NCI-H510A treated with DMSO at 0.1 percent for 48 hours (cell line): ENCODE results near the gene ADCY9.
"Not testable (repeated sequence)": the region's sequence is repeated elsewhere in the genome, so short reads cannot be mapped to it uniquely, and the experiment has no call there.

Source experiments
- DNase-seq: peaks from one replicate; lab custom pipeline; 2025; lab: John Stamatoyannopoulos, UW

The ADCY9 gene

DNA sequence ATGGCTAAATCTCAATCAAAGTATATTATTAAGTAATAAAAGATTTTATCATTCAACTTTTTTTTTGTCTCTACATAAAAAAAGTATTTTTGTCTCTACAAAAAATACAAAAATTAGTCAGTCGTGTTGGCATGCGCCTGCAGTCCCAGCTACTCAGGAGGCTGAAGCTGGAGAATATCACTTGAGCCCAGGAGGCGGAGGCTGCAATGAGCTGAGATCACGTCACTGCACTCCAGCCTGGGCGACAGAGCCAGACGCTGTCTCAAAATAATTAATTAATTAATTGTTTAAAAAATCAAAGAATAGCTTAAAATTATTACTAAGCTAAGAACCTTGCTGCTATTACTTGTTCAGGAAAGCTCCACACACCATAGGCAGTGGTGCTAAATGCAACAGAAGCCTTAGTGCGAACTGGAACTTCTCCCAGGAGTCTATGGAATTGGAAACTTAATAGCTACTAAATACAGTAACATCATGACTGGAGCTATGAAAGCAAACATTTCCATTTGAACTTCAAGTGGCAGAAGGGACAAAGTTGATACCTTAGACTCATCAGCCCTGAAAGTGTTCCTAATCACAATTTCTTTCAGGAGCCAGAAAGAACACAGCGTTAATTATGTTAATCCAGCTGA lies 22.6 kb downstream of the ADCY9 start:
- DNase-seq = peak; percentile 49

DNA sequence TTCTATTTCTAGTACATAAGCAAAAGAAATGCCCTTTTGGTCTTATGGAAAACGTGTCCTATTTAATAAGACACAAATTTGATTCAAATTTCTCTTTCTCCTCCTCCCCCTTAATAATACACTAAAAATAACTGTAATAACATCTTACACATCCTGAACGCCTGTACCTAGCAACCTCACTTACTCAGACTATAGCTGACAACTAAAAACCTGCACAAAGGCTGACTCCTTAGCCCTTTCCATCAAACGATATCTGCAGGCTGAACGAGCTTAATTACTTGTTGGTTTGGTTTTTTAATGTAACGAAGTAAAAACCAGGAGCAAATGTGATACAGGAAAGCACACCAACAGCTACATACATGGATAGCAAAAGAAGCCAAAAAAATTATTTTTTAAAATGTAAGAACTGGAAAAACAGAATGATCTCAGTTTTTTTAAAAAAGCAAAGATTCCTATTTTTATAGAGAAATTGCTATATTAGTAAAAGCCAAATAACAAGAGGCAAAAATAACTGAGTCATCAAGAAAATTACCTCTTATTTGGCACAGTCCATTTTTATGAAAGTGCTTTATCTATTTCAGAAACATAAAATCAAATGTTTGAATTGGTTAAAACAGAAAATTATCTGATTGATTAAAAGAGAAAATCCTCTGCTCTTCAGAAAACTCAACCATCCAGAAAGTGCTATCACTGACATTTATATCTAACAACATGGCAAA lies 23.5 kb downstream of the ADCY9 start:
- DNase-seq = no peak

DNA sequence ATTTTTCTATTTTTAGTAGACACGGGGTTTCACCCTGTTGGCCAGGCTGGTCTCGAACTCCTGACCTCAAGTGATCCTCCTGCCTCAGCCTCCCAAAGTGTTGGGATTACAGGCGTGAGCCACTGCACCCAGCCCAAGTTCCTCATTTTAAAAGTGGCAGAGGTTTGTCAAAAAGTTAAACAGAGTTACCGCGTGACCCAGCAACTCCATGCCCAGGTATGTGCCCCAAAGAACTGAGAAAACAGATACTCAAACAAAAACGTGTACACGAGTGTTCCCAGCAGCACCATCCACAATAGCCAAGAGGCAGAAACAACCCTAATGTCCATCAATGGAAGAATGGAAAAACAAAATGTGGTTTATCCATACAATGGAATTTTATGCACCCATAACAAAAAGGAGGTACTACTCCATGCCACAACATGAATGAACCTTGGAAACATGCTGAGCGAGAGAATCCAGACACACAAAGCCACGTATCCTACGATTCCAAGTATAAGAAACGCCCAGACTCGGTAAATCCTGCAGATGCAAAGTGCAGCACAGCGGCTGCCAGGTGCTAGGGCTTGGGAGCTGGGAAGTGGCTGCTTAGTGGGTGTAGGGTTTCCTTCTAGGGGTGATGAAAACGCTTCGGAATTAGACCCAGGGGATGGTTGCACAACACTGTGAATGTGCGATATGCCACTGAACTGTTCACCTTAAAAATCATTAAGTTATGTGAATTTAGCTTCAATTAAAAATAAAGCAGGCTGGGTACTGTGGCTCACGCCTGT lies 24.8 kb downstream of the ADCY9 start:
- DNase-seq = peak; percentile 31

DNA sequence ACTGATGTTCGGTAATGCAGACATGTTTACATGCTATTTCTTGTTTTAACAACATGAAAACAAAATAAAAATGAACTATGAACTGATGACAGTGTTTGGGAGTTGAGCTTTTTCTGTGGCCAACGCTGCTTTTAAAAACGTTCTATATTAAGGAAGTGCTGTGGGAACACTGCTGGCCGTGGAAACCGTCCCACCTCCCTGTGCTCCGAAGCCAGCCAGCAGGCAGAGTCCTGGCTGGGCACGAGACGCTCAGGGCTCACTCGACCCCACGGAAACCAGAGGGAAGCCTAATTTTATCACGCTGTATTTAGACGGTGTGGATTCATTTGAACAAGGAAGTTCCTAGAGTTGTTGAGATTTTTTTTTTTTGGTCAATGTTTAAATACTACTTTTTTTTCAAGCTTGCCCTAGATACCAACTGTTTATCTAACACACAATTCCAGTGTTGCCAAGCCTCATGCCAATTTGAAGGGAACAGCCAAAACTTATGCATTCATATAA lies 25.8 kb downstream of the ADCY9 start:
- DNase-seq = no peak

DNA sequence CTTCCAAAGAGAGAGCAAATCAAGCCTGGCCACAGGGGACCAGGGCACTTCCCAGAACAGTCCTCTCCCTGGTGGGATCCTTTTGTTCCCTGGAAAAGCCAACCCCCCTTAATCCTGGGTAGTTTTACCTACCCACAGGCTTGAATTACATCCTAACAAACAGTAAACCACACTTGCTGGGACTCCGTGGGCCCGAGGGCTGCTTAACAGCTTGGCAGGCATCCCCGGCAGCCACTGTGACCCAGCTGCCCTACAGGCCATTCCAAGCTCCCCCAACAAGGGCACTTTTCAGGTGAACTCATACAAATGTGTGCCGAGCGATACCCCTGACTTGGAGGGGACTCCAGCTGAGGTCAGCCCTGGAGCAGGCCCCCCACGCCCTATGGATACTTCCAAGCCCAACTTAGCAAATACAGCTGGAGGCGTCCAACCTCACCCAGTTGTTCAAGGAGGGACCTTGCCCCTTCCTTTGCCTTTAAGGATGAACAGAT lies 26.4 kb downstream of the ADCY9 start:
- DNase-seq = no peak

DNA sequence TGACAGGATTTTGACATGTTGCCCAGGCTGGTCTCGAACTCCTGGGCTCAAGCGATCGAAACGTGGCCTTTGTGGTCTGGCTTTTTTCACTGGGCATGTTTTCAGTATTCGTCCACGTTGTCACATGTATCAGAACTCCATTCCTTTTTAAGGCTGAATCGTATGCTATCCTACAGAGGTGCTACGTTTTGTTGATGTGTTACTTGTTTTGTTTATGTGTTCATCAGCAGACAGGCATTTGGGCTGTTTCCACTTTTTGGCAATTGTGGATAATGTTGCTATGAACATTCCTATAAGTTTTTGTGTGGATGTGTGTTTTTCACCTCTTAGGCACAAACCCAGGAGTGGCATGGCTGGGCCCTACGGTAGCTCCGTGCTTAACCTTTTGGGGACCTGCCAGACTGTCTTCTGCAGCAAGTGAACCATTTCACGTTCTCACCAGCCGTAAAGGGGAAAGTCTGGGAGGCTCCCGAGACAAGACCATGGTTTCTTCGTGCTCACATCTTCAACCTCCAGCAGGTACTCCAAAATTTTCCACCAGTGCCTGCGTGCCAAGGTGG lies 26.9 kb downstream of the ADCY9 start:
- no peak for DNase-seq

DNA sequence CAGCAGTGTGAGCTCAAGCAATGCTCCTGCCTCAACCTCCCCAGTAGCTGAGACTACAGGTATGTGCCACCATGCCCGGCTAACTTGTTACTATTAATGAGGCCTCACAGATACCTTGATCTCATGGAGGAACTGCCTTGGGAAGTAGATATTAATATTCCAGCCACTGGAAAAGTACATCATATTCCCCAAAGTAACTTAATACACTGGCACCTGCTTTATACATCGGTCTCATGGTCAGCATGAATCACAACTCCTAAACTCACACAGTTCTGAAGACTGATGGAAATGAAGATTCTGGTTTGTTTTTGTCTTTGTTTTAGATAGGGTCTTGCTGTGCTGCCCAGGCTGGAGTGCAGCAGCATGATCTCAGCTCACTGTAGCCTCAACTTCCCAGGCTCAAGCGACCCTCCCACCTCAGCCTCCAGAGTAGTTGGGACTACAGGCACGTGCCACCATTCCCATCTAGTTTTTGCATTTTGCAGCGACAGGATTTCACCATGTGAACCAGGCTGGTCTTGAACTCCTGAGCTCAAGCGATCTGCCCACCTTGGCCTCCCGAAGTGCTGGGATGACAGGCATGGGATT lies 28.2 kb downstream of the ADCY9 start:
- no peak for DNase-seq

DNA sequence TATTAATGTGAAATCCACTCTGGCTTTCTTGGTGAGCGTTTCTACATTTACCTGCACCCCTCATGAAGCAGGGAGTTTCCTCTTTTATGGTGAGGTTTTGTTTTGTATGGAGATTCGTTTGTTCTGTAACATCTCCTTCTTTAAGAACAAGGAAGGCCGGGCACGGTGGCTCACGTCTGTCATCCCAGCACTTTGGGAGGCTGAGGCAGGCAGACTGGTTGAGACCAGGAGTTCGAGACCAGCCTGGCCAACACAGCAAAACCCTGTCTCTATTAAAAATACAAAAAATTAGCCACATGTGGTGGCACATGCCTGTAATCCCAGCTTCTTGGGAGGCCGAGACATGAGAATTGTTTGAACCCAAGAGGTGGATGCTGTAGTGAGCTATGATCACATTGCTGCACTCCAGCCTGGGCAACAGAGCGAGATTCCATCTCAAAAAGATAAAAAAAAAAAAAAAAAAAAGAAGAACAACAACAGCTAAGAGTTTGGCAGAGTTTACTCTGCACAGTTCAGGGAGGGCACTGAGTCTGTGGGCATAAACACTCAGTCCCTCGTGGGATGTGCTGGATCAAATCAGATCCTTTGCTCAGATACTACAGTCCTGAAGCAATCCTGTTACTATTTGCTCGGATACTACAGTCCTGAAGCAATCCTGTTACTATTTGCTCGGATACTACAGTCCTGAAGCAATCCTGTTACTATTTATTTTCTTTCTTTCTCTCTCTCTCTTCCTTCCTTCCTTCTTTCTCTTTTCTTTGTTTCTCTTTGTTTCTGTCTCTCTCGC lies 28.9 kb downstream of the ADCY9 start:
- DNase-seq = no peak

DNA sequence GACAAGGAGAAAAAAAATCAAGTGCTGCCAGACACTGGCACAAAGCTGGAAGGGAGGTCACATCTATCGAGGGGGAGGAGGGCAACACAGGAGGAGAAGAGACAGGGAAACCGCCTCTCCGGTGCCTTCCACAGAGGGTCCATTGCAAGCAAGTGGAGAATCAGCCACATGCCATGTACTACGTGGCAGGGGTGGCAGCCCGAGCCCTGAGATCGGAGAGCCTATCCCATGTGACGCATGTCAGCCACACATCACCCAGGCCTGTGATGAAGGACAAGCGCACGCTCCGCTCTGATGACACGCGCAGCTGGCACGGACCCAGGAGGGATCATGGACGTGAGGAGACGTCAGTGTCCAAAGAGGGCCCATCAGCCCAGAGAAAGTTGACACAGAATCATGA lies 30.1 kb downstream of the ADCY9 start:
- DNase-seq = no peak

DNA sequence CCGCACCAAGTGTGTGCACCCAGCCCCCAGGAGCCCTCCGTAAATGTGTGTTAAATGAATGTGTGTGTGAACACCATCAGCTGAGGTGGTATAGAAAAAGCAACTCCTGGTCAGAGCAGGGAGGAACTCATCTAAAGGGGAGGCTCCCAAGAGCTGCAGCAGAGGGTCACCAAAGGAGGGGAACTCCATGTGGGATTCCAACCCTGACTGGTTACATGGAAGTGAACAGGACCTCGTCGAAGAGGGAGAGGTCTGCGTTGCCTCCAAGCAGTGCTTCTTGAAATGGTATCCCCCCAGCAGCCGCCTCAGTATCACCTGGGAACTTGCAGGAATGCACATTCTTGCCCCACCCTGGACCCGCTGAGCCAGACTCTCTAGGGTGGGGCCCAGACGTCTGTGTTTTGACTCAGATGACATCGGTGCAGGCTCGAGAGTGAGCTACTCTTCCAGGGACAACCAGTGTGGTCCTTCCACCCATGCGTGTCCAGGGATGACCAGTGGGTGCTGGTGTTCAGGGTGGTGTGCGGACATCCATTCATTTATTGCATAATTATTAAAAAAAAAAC lies 30.8 kb downstream of the ADCY9 start:
- DNase-seq = no peak

DNA sequence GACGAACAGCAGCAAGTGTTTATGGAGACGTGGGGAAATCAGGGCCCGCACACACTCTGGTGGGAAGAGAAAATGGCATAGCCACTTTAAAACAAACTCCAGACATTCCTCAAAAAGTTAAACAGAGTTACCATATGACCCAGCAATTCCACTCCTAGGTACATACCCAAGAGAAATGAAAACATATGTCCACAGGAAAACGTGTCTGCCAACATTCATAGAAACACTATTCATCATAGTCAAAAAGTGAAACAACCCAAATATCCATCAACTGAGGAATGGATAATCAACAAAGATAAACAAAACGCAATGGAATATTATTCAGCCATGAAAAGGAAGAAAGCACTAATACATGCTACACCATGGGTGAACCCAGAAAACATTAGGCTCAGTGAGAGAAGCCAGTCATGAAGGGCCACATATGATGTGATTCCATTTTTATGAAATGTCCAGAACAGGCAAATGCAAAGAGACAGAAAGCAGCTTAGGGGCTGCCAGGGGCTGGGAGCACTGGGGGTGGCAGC lies 32.8 kb downstream of the ADCY9 start:
- DNase-seq = no peak

DNA sequence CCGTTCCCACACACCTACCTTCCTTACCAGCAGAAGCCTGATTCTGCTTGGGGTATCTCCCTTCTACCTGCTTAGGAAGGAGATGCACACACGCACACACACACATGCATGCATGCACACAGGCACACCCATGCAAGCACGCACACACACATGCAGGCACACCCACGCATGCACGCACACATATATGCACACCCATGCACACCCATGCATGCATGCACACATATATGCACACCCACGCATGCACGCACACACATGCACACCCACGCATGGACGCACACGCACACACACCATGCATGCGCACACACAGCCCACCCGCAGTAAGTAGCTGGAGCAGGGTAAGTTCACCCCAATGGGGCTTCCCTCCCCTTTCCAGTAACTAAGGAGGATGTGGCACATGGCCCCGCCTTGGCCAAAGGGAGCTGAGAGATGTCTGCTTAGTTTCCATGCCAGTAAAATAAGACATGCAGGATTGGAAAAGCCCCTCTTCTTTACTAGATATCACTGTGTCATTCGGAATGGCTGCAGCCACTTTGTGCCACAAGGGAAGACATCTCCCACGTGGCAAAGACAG lies 33.7 kb downstream of the ADCY9 start:
- DNase-seq = no peak

DNA sequence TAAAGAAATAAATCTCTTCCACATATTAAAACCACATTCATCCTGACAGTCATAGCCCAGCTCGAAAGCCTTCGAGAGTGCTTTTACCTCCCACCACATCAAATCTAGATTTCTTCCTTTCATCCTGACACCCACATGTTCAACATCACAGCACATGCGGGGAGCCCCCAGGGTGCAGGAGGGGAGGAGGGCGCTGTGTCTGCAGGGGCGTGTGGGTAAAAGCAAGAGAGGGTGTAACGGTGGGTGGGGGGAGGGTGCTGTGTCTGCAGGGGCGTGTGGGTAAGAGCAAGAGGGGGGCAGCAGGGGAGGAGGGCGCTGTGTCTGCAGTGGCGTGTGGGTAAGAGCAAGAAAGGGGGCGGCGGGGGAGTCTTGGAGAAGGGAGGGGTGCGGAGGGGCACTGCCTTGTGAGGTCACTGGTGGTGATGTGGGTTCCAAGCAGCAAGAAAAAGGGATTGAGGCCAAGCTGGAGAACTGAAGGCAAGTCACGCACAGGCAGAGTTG lies 34.7 kb downstream of the ADCY9 start:
- DNase-seq = no peak

DNA sequence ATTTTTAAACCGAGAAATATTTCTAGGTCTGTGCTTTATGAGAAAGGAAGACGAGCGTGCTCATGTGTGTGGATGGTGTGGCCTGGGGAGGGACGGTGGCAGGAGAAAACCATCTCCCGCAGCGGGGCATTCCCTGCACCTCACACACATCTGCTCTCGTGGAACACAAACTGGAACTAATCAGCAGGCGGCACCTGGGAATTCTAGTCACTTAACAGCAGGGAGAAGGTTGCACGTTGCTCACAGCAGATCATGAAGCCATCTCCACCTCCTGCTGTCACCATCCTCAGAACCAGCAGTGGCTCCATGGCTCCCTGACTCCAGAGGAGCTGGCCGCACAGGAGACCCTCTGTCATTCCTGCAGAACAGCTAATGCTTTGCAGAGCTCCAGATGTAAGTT lies 35.2 kb downstream of the ADCY9 start:
- DNase-seq = no peak

DNA sequence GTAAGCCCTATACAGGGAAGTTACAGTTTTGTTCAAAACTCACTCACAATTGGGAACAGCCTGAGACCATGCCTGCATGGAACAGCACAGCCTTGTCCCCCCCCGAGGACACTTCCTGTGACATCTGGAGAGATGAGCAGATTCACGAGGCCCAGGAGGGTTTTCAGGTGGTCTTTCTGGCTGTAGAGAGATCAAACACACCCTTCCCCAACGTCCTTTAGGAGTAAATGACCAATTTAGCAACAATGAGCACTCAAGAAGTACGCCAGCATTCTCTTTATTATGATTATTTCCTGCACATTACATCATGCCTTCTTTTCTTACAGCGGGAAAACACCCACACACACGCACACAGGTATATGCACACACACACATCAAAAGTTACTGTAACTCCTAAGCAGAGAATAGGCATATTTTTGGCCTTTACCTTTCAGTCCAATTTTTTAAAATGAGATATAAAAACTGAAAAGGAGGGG lies 39.0 kb downstream of the ADCY9 start:
- no peak for DNase-seq

DNA sequence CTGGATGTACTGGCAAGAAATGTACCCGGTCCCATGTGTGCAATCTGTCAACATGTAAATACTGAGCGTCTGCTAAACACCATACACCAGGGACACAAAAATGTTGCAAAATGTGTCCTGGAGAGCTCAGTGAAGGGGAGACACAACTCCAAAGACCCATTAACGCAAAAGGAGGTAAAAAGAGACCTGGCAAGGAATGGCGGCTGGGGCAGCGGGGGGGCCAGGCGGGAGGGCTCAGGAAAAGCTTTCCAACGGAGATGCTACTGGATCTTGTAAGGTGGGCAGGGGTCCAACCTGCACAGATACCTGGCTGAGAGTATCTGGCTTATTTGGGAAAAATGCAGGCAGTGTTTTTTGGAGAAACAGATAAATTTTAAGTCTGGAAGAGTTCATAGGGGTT lies 40.7 kb downstream of the ADCY9 start:
- no peak for DNase-seq

DNA sequence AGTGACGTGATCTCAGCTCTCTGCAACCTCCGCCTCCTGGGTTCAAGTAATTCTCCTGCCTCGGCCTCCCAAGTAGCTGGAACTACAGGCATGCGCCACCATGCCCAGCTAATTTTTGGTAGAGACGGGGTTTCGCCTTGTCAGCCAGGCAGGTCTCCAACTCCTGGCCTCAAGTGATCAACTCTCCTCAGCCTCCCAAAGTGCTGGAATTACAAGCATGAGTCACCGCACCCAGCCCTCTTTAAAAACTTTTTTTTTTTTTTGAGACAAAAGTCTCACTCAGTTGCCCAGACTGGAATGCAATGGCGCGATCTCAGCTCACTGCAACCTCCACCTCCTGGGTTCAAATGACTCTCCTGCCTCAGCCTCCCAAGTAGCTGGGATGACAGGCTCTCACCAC lies 43.1 kb downstream of the ADCY9 start:
- not testable (repeated sequence) for DNase-seq

DNA sequence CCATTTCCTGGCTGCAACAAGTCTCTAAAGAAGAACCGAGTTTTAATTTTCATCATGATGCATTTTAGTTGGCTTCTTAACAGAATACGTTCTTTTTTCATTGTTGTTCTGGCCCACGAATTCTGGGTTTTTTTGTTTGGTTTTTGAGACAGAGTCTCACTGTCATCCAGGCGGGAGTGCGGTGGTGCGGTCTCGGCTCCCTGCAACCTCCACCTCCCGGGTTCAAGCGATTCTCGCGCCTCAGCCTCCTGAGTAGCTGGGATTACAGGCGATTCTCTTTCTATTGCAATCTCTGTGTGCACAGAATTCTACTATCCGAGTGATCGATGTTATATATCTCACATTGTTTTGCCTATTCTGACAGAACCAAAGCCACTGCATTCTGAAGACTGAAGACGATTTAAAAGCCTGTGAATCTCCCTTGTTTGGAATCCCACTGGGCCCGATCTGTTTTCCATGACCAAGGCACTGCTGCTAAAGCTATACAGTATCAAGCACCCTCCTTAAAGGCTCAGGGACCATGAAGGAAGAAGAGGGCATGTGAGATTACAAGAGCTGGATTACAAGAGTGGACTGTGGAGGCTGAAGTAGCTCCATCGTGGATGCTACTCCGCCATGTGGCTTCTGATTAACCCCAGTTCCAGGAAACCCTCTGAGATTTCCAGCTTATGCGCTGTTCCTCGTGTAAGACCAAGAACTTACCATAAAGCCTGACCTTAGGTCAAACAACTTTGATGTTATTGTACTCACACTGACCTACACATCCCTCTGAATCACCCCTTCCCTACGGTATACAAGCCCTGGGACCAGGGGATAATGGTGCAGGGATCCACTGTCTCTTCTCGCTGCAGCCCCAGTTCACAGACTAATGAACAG lies 44.3 kb downstream of the ADCY9 start:
- DNase-seq = no peak

DNA sequence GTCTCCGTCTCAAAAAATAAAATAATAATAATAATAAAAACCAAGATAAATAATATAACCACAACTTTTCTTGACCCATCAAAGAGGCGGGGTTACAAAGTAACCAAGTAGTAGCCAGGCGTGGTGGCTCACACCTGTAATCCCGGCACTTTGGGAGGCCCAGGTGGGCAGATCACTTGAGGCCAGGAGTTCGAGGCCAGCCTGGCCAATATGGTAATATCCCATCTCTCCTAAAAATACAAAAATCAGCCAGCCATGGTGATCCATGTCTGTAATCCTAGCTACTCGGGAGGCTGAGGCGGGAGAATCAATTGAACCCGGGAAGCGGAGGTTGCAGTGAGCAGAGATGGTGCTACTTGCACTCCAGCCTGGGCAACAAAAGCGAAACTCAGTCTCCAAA lies 45.3 kb downstream of the ADCY9 start:
- DNase-seq = no peak
